HG03135 (cell line): ENCODE data around the gene TMEM145.
"Not testable (repeated sequence)": the region's sequence is repeated elsewhere in the genome, so short reads cannot be mapped to it uniquely, and the experiment has no call there.

Source experiments
- ATAC-seq: cut with Tn5 transposase; IDR thresholded peaks from one replicate; pipeline ENCODE4 v1.9.1; 2021; ENCODE audit warnings: mild to moderate bottlenecking, moderate library complexity; ENCODE audit not compliant: unreplicated experiment

TMEM145 gene

DNA sequence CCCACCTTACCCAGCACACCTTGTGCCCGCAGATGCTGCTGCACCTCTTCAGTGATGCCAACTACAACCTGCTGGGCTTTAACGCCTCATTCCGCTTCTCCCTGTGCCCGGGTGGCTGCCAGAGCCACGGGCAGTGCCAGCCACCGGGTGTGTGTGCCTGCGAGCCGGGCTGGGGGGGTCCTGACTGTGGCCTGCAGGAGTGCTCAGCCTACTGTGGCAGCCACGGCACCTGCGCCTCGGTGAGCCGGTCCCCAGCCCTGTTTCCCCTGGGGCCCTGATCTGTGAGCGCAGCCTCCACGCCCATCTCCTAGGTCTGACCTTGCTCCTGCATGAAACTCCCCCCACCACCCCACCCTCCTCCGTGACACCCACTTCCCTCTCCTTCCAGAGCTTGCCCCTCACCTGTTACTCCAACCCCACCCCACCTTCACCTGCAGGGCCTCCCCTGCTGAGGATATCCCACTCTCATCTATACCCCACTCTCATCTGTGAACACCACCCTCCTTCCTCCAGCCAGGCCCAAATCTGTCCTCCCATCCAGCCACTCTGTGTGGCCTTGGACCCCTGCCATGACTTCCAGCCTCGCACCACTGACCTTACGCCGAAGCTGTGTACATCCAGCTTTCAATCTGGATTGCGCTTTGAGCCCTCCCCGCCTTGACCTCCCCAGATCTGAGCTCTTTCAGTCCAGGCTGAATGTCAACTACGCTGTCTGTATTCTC, 21.0 kb downstream of the TMEM145 start:
- no peak for ATAC-seq

- no peak for ATAC-seq
Measured at GRCh38 chr19:42334697-42335373, 21.7 kb downstream of the TMEM145 start.

DNA sequence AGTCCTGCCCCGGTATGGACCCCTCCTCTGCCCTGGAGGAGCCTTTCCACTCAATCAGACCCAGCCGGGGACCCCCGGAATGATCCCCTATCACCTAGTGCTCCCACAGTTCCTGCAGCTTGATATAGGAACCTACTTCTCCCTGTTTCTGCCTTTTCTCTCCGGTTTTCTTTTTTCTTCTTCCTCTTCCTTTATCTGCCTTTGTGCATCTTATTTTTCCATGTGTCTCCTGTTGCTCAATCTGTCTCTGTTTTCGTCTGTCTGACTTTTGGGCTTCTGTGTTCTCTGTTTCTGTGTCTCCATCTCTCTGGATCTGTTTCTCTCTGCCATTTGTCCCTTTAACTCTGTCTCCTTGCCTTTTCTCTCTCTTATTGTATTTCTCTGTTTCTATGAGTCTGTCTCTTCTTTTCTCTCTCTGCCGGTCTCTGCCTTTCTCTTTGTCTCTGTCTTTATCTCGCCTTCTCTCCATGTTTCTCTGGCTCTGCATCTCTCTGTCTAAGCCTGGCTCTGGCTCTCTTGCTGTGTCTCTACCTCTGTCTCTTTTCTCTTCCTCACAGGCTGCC, 22.3 kb downstream of the TMEM145 start:
- ATAC-seq: no peak

DNA sequence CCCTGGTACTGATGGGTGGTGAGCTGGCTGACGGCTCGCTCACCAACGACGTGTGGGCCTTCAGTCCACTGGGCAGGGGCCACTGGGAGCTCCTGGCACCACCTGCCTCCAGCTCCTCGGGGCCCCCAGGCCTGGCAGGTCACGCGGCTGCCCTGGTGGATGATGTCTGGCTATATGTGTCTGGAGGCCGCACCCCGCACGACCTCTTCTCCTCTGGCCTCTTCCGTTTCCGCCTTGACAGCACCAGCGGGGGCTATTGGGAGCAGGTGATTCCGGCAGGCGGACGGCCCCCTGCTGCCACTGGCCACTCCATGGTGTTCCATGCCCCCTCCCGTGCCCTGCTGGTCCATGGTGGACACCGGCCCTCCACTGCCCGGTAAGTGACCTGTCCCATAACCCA, 22.9 kb downstream of the TMEM145 start:
- ATAC-seq: no peak

GRCh38 chr19:42339126-42339860, 26.2 kb downstream of the TMEM145 start:
- not testable (repeated sequence) for ATAC-seq

DNA sequence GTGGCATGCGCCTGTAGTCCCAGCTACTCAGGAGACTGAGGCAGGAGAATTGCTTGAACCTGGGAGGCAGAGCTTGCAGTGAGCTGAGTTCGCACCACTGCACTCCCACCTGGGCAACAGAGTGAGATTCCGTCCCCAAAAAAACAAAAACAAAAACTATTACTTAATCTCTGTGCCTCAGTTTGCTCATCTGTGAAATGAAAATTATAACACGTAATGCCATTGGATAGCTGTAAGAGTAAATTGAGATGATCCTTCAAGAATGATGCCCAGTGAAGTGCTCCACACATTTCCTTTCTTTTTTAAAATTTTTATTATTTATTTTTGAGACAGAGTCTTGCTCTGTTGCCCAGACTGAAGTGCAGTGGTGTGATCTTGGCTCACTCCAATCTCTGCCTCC, 26.8 kb downstream of the TMEM145 start:
- ATAC-seq: not testable (repeated sequence)

- ATAC-seq: no peak
Measured at GRCh38 chr19:42343344-42344110, 30.4 kb downstream of the TMEM145 start.

GRCh38 chr19:42344336-42344893, 31.3 kb downstream of the TMEM145 start:
- no peak for ATAC-seq

DNA sequence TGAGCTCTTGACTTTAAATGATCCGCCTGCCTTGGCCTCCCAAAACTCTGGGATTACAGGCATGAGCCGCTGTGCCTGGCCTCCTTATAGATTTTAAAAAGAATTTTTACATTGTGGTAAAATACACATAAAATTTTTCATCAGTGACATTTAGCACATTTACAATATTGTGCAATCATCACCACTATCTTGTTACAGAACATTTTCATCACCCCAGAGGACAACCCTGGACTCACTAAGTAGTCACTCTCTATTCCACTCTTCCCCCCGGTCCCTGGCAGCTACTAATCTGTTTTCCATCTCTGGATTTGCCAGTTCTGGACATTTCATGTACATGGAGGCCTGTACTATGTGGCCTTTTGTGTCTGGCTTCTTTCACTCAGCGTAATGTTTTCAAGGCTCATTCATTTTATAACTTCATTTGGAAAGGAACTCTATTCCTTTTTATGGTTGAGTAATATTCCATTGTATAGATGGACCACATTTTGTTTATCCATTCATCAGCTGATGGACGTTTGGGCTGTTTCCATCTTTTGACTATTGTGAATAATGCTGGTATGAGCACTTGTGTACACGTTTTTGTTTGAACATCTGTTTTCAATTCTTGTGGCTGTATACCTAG, 32.2 kb downstream of the TMEM145 start:
- ATAC-seq: no peak

- no peak for ATAC-seq
Measured at GRCh38 chr19:42348211-42348610, 35.1 kb downstream of the TMEM145 start.

- ATAC-seq: no peak
Measured at GRCh38 chr19:42349378-42350107, 36.4 kb downstream of the TMEM145 start.

DNA sequence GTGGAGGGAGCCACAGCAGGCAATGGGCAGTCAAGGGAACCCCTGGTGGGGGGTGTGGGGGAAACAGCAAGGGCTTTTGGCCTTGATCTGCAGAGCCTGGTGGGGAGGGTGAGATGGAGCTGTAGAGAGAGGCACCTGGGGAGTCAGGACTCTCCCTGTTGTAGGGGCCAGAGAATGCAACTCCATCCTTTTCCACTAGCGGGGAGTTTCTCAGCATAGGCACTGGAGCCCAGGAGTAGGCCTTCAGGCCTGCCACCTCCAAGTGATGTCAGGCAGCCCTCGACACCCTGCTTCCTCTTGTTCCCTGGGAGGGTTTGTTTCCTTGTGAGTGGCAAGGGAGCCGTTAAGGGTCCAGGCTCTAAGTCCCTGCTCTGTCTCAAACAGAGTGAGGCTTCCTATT, 37.3 kb downstream of the TMEM145 start:
- no peak for ATAC-seq

DNA sequence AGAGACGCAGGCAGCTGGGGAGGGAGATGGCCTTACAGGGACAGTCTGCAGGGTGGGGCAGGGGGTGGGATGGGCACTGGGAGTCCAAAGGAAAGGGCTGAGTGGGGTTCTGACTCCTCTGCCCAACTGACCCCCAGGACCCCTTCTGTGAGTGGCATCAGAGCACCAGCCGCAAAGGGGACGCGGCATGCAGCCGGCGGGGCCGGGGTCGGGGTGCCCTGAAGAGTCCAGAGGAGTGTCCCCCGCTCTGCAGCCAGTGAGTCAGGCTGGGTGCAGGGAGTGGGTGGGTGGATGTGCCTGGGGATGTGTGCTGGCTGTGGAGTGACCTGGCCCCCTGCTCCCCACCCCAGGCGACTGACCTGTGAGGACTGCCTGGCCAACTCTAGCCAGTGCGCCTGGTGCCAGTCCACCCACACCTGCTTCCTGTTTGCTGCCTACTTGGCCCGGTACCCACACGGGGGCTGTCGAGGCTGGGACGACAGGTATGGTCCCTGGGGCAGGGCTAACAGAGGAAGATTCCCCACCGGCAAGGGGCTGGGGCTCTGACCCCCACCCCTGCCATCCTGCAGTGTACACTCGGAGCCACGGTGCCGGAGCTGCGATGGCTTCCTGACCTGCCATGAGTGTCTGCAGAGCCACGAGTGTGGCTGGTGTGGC, 38.1 kb downstream of the TMEM145 start:
- ATAC-seq: no peak

GRCh38 chr19:42352301-42353259, 39.5 kb downstream of the TMEM145 start:
- no peak for ATAC-seq

DNA sequence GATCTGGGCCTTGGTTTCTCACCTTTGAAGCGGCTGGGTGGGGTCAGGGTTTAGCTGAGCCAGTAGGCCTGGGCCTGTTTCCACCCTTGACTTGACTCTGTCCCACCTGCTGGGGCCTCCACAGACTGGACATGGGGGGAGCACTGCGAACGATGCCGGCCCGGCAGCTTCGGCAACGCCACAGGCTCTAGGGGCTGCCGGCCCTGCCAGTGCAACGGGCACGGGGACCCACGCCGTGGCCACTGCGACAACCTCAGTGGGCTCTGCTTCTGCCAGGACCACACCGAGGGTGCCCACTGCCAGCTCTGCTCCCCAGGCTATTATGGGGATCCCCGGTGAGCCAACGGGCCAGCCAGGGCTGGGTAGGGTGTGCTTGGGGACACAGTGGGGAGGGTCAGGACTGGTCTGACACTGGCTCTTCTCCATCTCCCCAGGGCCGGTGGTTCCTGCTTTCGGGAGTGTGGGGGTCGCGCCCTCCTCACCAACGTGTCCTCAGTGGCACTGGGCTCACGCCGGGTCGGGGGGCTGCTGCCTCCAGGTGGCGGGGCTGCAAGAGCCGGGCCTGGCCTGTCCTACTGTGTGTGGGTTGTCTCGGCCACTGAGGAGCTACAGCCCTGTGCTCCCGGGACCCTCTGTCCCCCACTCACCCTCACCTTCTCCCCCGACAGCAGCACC, 40.4 kb downstream of the TMEM145 start:
- ATAC-seq: no peak

DNA sequence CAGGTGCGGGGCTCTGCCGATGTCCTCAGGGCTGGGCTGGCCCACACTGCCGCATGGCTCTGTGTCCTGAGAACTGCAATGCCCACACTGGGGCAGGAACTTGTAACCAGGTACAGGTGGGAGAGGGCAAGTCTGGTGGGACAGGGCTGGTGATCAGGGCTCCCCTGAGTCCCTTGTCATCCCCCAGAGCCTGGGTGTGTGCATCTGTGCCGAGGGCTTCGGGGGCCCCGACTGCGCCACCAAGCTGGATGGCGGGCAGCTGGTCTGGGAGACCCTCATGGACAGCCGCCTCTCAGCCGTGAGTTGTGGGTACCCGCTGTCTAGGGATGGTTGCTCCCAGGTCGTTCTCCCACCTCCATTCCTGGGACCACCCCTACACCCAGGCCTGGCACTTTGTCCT, 42.8 kb downstream of the TMEM145 start:
- ATAC-seq: no peak

DNA sequence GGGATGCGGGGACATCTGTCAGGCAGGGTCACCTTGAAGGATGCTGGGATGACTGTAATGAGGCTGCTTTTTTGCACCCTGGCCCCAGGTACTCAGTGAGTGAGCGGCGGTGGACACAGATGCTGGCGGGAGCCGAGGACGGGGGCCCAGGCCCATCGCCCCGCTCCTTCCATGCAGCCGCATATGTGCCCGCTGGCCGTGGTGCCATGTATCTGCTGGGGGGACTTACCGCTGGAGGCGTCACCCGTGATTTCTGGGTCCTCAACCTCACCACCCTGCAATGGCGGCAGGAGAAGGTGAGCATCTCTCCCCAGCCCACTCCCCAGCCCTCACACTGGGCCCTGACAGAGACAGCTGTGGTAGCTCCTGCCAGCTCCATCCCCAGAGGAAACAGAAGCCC, 43.6 kb downstream of the TMEM145 start:
- ATAC-seq: no peak
